ENCODE data around the gene CYBA. TPM values are rescaled to one million over a fixed set of nuclear protein-coding genes. Genes with fewer than 3 reads are reported as not detected.

Gene CYBA
- total RNA-seq, 1 donor from 2014 or later: 48.6 TPM

GRCh38 chr16:88667461-88667860 lies 16.6 kb upstream of the CYBA start:
- ATAC-seq (no peak), DNase-seq (no peak)
- intact Hi-C loops (cut with micrococcal nuclease): no loop called here

DNA sequence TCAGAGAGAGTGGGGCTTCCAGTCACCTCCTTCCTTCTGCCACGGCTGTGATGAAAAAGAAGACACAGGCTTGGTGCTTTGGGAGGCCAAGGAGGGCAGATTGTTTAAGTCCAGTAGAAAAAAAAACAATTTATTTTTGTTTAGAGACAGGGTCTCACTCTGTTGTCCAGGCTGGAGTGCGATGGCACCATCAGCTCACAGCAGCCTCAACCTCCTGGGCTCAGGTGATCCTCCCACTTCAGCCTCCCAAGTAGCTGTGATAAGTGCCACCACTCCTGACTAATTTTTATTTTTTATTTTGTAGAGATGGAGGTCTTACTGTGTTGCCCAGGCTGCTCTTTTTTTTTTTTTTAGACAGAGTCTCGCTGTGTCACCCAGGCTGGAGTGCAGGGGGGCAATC lies 14.7 kb upstream of the CYBA start:
- no peak for DNase-seq
- ATAC-seq: no peak

DNA sequence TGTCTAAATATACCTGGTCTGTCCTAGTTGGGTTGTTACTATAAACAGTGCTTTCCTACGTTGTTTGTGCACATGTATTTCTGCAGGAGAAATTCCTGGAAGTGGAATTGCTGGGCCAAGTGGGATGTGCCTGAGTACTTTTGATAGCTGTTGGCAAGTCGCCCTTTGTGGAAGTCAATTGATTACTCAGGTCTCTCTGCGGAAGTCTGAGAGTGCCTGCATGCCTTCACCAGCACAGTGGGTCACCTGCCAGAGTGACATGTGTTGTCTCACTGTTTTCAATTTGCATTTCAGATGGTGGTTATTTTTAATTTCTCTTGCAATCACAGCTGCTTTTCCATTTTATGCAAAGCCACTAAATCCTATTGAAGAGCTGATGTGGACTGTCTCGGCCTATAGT lies 14.3 kb upstream of the CYBA start:
- intact Hi-C loops (cut with micrococcal nuclease): no loop called here
- ATAC-seq: peak; percentile 6

More for the DNA sequence above, 14.7 kb upstream of the CYBA start:
- intact Hi-C loops (cut with micrococcal nuclease): no loop called here

GRCh38 chr16:88662843-88663606 lies 12.2 kb upstream of the CYBA start, which contains the start of gene MVD:
MVD (minus strand) TSS chr16:88663091; CDS start chr16:88663080, 11 bp downstream.
- DNase-seq: peak; percentile 99
- peak; percentile 98 for ATAC-seq
- intact Hi-C loops (cut with micrococcal nuclease): no loop called here

More for the DNA sequence above, 14.3 kb upstream of the CYBA start:
- DNase-seq: no peak

DNA sequence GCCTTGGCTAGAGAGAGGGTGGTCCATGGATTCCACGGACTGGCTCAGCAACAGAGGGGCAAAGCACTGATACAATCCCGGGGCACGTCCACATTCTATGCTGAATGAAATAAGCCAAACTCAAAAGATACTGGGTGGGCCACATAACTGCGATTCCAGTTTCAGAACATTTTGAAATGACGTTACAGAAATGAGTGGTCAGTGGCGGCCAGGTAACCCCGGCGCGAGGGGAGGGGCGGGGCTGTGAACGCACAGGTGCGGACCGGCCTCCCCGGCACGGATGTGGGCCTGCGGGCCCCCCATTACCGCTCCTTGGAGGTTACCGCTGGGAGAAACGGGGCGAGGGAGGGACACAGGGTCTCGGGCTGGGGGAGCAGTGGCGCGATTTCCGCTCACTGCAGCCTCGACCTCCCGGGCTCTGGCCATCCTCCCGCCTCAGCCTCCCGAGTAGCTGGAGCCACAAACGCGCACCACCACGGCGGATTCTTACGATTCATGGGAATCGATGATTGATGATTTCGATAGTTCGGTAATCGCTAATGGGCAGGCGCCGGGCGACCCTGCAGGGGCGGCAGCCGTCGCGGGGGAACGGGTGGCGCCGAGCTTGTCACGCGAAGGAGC lies 11.5 kb upstream of the CYBA start:
- ATAC-seq (no peak), DNase-seq (no peak)
- intact Hi-C loops (cut with micrococcal nuclease): no loop called here

- DNase-seq: no peak
- ATAC-seq: no peak
- intact Hi-C loops (cut with micrococcal nuclease): no loop called here
These were observed 10.6 kb upstream of the CYBA start for GRCh38 chr16:88661468-88661867.

GRCh38 chr16:88659160-88659559 lies 8.3 kb upstream of the CYBA start:
- intact Hi-C loops (cut with micrococcal nuclease): no loop called here
- DNase-seq (no peak), ATAC-seq (no peak)

DNA sequence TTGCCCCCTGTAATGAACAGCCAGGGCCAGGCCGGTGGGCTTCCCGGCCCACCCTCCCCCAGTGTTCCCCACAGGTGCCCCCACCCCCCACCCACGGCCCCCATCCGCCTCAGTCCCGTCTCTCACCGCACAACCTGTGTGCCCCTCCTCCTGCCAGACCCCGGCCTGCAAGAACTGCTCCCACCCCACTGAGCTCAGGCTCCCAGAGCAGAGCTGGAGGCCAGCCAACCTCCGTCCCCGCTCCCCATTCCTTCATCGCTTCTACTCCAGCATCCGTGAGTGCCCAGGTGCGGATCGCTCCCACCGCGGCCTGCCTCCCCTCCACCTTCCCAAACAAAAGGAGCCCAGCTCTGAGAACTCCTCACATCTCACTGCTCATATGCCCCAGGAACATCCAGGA lies 7.9 kb upstream of the CYBA start:
- DNase-seq (no peak), ATAC-seq (no peak)
- intact Hi-C loops (cut with micrococcal nuclease): no loop called here

DNA sequence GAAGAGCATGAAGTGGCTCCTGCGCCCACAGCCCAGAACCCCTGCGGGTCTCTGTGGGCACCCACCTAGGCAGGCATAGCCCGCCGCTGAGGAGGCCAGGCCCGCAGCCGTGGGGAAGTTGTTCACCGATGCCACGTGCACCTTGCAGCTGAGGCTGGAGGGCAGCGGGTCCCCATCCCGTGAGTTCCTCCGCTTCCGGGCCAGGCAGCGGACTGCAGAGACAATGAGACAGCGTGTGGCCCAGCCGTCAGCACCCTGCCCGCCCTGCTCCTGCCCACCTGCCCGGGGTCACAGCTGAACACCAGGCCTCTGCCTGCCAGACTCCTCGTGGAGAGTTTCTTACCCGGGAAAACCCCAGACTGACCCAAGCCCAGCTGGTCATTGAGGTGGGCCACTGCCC lies 6.5 kb upstream of the CYBA start:
- intact Hi-C loops (cut with micrococcal nuclease): no loop called here
- no peak for ATAC-seq
- DNase-seq: no peak

DNA sequence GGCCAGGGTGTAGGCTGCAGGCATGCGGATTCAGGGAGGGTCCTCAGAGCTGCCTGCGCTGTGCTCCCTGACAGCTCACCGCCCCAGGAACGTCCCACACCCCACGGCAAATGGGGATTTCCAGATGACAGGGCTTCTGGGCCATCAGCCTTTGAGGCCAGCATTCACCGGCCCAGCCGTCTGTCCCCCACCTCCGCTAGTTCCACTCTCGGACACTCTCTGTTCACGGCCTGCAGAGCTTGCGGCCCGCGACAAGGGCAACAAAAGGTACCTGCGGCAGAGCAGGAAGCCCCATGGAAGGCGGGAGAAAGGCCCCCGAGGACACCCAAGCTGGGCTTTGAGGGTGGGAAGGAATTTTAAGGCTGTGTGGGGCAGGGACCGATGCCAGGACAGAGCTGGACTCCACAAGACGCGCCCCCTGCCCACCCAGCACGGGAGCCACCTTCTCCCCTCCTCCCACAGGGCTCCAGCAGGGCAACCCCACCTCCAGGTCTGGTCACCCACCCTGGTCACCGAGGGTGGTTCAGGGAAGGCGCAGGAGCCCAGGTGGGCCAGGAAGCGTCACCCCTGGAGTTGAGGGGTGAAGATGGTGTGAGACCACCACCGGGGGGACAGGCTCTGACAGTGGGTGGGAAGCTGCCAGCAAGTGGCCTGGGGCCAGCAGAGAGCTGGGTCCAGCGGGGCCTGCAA lies 5.6 kb upstream of the CYBA start:
- DNase-seq (no peak), ATAC-seq (no peak)
- intact Hi-C loops (cut with micrococcal nuclease): no loop called here

DNA sequence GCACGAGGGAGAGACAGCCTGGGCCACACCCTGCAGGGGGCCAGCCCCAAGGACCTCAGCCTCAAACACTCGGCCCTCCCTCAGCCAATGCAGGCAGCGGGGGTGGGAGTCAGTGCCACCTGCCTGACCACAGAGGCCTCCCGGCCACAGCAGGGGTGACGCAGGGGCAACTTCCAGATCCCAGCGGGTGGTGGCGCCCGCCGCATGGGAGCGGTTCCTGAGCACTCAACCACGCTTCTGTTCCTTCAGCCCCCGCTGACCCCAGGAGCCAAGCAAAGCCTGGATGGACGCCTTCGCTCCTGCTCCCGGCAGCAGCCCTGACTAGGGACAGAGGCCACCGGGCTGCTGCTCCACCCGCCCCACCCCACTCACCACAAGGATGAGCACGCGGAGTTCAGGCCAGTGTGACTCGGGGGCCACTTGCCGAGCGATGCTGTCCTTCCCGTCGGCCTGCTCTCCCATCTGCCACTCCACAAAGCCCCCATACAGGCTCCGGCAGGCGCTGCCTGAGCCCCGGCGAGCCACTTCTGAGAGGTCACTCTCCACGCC lies 5.0 kb upstream of the CYBA start:
- intact Hi-C loops (cut with micrococcal nuclease): no loop called here
- ATAC-seq (no peak), DNase-seq (no peak)

- ATAC-seq: no peak
- intact Hi-C loops (cut with micrococcal nuclease): no loop called here
- no peak for DNase-seq
These were observed 4.3 kb upstream of the CYBA start for GRCh38 chr16:88655053-88655732.

DNA sequence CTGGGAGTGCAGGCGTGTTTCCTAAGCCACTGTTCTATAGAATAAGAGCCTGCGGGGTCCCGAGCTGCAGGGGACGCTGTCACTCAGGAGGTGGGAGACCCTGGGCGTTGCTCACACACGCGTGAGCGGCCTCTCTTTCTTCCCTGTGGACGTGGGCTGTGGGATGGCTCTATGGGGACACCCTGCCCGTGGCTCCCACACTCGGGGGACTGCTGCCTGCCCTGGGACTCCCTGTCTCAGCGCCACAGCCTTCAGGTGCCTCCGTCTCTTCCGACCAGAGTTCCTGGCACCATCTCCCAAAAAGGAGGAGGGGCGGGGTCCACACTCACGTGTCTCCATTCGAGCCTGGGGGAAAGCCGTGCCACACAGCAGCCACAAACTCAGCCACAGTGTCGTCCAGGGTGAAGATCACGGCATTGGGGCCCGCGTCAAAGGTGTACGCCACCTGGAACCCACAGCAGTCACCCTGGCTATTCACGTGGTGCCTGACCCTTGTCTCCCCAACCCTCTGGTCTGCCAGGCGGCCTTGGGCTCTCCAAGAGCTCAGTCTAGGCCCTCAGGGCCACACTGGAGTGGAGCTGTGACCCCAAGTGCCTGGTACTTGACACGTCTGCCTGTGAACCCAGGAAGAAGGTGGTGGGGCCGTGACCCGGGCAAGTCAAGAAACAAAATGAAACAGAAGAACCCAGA lies 3.7 kb upstream of the CYBA start:
- DNase-seq: no peak
- no peak for ATAC-seq
- intact Hi-C loops (cut with micrococcal nuclease): no loop called here

GRCh38 chr16:88653596-88654362 lies 2.9 kb upstream of the CYBA start:
- intact Hi-C loops (cut with micrococcal nuclease): no loop called here
- ATAC-seq: no peak
- DNase-seq: no peak

DNA sequence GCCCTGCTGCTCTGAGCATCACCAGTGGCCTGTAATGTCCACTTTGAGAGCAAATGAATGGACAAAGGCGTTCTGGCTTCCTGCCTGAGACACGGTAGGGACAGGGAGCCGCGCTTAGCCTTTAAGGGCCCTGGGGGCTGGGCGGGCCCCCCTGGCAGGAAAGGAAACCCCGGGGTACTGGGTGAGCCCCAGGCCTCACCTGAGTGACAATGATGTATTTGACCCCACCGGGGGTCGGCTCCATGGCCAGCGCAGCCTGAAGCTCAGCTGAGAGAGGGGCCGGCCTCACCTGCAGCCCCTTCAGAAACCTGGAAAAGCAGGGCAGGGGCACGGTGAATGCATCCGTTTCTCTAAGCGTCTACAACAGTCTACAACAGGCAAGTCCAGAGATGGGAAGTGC lies 2.2 kb upstream of the CYBA start:
- intact Hi-C loops (cut with micrococcal nuclease): no loop called here

DNA sequence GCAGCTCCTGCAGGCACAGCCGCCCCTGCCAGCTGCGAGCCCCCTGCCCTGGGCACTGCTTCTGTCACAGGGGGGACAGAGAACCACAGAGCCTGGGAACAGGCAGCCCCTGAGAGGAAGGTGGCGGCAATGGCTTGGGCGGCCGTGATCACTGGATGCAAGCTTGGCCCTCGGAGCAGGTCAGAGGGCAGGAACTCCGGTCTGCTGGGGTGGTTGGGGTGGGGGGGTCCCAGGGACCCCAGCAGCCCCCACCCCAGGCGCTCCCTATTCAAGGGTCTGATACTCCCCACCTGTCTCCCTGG lies 1.9 kb upstream of the CYBA start:
- DNase-seq (no peak), ATAC-seq (no peak)
- intact Hi-C loops (cut with micrococcal nuclease): no loop called here

More for the DNA sequence above, 2.2 kb upstream of the CYBA start:
- DNase-seq (no peak), ATAC-seq (no peak)

DNA sequence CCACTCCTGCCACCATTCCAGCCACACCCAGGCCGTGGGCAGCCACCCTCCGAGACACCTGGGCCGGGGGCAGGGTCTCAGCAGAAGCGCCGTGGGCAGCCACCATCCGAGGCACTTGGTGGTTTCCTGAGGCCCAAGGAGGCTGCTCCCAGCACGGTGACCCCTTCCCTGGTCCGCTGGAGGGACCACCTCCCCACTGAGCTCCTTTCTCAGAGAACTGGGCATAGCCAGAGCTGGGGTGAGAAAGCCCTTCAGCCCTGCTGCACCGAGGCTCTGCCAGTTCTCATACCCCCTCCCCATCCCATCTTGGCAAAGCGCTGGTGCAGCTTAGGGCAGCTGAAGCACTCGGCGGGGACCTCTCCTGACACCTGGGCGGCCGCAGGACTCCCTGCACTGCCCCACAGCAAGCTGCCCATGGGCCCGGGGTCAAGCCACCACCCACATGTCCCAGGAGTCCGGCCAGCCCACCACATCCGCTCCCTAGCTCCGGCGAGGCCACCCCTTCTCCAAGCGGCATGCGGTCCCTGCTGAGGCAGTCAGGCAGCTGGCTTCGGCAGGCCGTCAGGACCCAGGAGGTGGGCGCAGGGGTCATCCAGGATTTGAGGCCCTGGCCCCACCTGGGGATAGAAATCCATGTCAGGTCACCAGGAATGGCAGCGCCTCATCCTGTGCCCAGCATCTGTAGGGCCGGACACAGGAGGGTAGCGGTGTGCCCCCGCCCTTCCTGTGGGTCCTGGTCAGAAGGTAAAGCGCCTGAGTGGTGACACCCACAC lies 1.3 kb upstream of the CYBA start:
- intact Hi-C loops (cut with micrococcal nuclease): no loop called here
- no peak for DNase-seq
- ATAC-seq: no peak
